Suprapubic skin (tissue), 4 donors: ENCODE measurements around the gene AKT1. TPM values are rescaled to one million over a fixed set of nuclear protein-coding genes. Genes with fewer than 3 reads are reported as not detected.

Source experiments
- DNase-seq, 2 donors: peaks; one replicate each; pipeline ENCODE4 v3.0.0-alpha.2; 2019; ENCODE audit warnings: low spot score in 2 of 2
- H3K27ac ChIP-seq: fragments of 200-600 bp; sonication (generic); one replicate; pipeline ENCODE4 v1.5.1; 2019
- H3K27me3 ChIP-seq: fragments of 200-600 bp; sonication (generic); one replicate; pipeline ENCODE4 v1.5.1; 2019
- H3K36me3 ChIP-seq: fragments of 200-600 bp; sonication (generic); one replicate; pipeline ENCODE4 v1.5.1; 2019
- H3K4me1 ChIP-seq: fragments of 200-600 bp; sonication (generic); one replicate; pipeline ENCODE4 v1.5.1; 2019
- H3K4me3 ChIP-seq: fragments of 200-600 bp; sonication (generic); one replicate; pipeline ENCODE4 v1.5.1; 2019; ENCODE audit warnings: mild to moderate bottlenecking
- H3K9me3 ChIP-seq: fragments of 200-600 bp; sonication (generic); one replicate; pipeline ENCODE4 v1.5.1; 2019
- CTCF ChIP-seq, 2 donors: fragments of 200-600 bp in 1 of 2; fragments of 450-650 bp in 1 of 2; sonication (generic) in 1 of 2; IDR thresholded peaks; one replicate each; pipeline ENCODE4 v1.5.1; 2016 to 2019; ENCODE audit warnings: antibody characterized with exemption in 2 of 2, mild to moderate bottlenecking in 1 of 2, moderate library complexity in 1 of 2
- EP300 ChIP-seq: sonication (generic); formaldehyde crosslinking; IDR thresholded peaks from one replicate; pipeline ENCODE4 v1.6.1; 2017; ENCODE audit warnings: antibody characterized with exemption
- POLR2A ChIP-seq, 2 donors: fragments of 450-650 bp; IDR thresholded peaks; one replicate each; pipeline ENCODE4 v1.6.1; 2017; ENCODE audit warnings: antibody characterized with exemption in 2 of 2, mild to moderate bottlenecking in 2 of 2, moderate library complexity in 2 of 2
- POLR2AphosphoS5 ChIP-seq, 3 donors: sonication (generic); formaldehyde crosslinking; IDR thresholded peaks; one replicate each; pipeline ENCODE4 v1.6.1; 2017; ENCODE audit warnings: antibody characterized with exemption in 3 of 3
- WGBS: methylation state at CpG from one replicate; pipeline ENCODE4 v1.1.5; 2018; 5-methylcytosine and 5-hydroxymethylcytosine counted together
- total RNA-seq, 4 donors: library from RNA; depleted of rRNA; stranded (reverse); fragments of >200 nt; gene quantifications; one replicate each; pipeline ENCODE4 v1.1.0, GENCODE V29; 2016

AKT1 gene
- total RNA-seq, 4 donors from 2014 or later: 63.1 to 77.6 (median 70.4) TPM

DNA sequence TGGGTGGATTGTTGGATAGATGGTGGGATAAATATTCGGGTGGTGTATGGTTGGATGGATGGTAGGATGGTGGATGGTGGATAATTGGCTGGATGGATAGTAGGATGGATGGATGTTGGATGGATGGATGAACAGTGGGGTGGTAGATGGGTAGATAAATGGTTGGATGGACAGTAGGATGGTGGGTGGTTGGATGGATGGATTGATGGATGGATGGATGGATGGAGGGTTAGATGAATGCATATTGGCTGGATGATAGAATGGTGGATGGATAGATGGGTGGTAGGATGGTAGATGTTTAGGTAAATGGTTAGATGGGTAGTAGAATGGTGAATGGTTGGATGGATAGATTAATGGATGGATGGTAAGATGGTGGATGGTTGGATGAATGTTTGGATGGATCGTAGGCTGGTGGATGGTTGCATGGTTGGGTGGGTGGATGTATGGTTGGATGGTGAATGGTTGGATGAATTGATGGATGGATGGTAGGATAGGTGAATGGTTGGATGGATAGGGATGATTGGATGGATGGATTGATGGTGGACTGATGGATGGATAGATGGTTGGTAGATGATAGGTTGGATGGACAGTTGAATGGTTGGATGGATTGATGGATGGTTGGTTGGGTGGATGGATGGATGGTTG lies 28.9 kb upstream of the AKT1 start:
- peaks cover 31% of the 10 kb centered on the region for H3K4me1 ChIP-seq
- H3K4me3 ChIP-seq: no peak overlapping the region
- 98% methylated on average over 2 of the region's 2 CpGs for WGBS

GRCh38 chr14:104822821-104823615 lies 27.5 kb upstream of the AKT1 start:
- no peak overlapping the region for H3K27ac ChIP-seq

More for the DNA sequence above, 28.9 kb upstream of the AKT1 start:
- no peaks in the 10 kb centered on the region for H3K9me3 ChIP-seq
- no peak for DNase-seq
- H3K27ac ChIP-seq: no peak overlapping the region
- H3K27me3 ChIP-seq: no peaks in the 10 kb centered on the region
- H3K36me3 ChIP-seq: no peaks in the 10 kb centered on the region
- TF ChIP-seq POLR2A (IDR thresholded peaks at IDR 0.05): no peak
- no peak for TF ChIP-seq CTCF (IDR thresholded peaks at IDR 0.05)

GRCh38 chr14:104821971-104822608 lies 26.5 kb upstream of the AKT1 start:
- H3K27ac ChIP-seq: no peak overlapping the region
- no peak overlapping the region for H3K4me3 ChIP-seq
- H3K27me3 ChIP-seq: no peaks in the 10 kb centered on the region
- H3K36me3 ChIP-seq: no peaks in the 10 kb centered on the region
- WGBS: 95% methylated on average over 21 of the region's 27 CpGs
- TF ChIP-seq EP300: no peak
- TF ChIP-seq POLR2AphosphoS5 (IDR thresholded peaks at IDR 0.05): no peak
- no peak for TF ChIP-seq CTCF (IDR thresholded peaks at IDR 0.05)
- no peak for TF ChIP-seq POLR2A (IDR thresholded peaks at IDR 0.05)
- H3K4me1 ChIP-seq: peaks cover 23% of the 10 kb centered on the region
- H3K9me3 ChIP-seq: no peaks in the 10 kb centered on the region
- no peak for DNase-seq

More at GRCh38 chr14:104822821-104823615, 27.5 kb upstream of the AKT1 start:
- no peak for DNase-seq
- Histone ChIP-seq H3K9me3 (no peaks in the 10 kb centered on the region), H3K27me3 (no peaks in the 10 kb centered on the region), H3K4me1 (peaks cover 30% of the 10 kb centered on the region), H3K4me3 (no peak overlapping the region), H3K36me3 (no peaks in the 10 kb centered on the region)
- TF ChIP-seq EP300: no peak
- TF ChIP-seq POLR2AphosphoS5 (IDR thresholded peaks at IDR 0.05): no peak
- no peak for TF ChIP-seq POLR2A (IDR thresholded peaks at IDR 0.05)
- TF ChIP-seq CTCF (IDR thresholded peaks at IDR 0.05): no peak
- 87% methylated on average over 19 of the region's 22 CpGs for WGBS

DNA sequence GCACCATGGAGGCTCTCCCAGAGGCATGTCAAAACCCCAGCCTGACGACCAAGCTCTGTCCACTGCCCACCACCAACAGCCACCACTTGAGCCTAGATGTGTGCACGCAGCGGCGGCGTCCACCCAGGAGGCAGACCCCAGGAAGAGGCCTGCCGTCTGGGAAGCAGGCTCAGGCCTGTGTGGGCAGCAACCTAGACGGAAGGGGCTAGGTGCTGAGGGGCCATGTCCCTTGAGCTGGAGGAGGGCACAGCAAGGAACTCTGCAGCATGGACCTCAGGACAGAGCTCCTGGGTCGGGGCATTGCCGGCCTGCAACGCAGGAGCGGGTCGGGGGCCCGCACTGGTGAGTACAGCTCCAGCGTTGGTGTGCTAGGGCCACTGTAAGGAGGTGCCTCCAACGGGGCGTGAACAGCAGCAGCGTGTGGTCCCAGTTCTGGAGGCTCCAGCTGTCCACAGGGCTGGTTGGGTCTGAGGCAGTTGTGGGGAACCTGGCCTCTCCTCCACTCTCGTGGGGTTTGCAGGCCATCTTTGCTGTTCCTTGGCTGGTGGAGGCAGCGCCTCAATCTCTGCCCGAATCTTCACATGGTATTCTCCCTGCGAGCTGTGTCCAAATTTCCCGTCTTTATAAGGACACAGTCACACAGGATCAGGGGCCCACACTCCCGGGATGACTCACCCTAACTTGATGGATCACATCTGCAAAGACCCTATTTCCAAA lies 25.8 kb upstream of the AKT1 start:
- Histone ChIP-seq H3K9me3 (no peaks in the 10 kb centered on the region), H3K4me1 (peaks cover 25% of the 10 kb centered on the region), H3K36me3 (no peaks in the 10 kb centered on the region), H3K27me3 (no peaks in the 10 kb centered on the region), H3K4me3 (no peak overlapping the region), H3K27ac (no peak overlapping the region)
- no peak for DNase-seq
- TF ChIP-seq EP300: no peak
- no peak for TF ChIP-seq POLR2A (IDR thresholded peaks at IDR 0.05)
- no peak for TF ChIP-seq CTCF (IDR thresholded peaks at IDR 0.05)
- no peak for TF ChIP-seq POLR2AphosphoS5 (IDR thresholded peaks at IDR 0.05)
- WGBS: 80% methylated on average over 7 of the region's 23 CpGs
